ENCODE data around the gene PLCG2.

The PLCG2 gene

GRCh38 chr16:81770008-81770407 lies 9.1 kb upstream of the PLCG2 start:
- no peak for DNase-seq (ENCODE audit: low spot score)
- TF ChIP-seq CTCF (IDR thresholded peaks at IDR 0.05; ENCODE audit: extremely low read depth, missing control alignments), result no peak

DNA sequence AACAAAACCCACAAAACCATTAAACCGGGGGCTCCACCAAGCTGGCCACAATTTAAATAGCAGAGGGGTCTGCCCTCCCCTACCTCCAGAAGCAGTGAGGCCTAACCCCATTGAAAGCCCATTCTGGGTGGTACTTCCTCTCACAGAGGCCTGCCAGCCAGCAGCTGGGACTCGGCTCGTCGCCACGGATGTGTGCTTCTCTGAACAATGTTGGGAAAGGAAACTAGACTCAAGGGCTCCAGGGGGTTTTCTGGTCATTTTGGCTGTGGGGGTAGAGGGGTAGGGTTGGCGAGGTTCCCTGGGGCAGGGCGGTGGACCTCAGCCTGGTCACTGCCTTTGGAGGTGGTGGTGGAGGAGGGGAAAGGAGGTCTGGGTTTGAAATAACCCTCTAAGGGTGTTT lies 4.7 kb upstream of the PLCG2 start:
- peak; percentile 47 for DNase-seq (ENCODE audit: low spot score)

DNA sequence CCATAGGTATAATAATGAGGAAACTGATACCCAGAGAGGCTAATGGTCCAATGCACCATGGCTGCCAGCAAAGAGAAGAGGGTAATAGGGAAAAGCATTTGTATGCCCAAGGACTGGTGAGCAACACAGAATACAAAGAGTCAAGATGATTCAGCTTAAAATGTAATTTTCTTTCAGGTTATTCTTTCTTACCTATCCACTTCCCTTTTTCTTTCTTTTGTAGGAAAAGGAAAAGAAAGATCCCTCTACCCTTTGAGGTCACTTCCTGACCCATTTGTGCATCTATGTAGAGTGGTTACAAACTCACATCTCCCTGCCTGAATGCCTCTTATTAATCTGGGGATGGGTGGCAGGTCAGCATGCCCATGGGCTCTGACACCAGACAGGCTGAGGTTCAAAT lies 3.5 kb upstream of the PLCG2 start:
- no peak for TF ChIP-seq CTCF (IDR thresholded peaks at IDR 0.05; ENCODE audit: extremely low read depth, missing control alignments)
- DNase-seq (ENCODE audit: low spot score), result no peak

More for the DNA sequence above, 4.7 kb upstream of the PLCG2 start:
- no peak for TF ChIP-seq CTCF (IDR thresholded peaks at IDR 0.05; ENCODE audit: extremely low read depth, missing control alignments)

- no peak for TF ChIP-seq CTCF (IDR thresholded peaks at IDR 0.05; ENCODE audit: extremely low read depth, missing control alignments)
- no peak for DNase-seq (ENCODE audit: low spot score)
These were observed 860 bp upstream of the PLCG2 start for GRCh38 chr16:81778231-81778630.

- DNase-seq (ENCODE audit: low spot score), result no peak
- no peak for TF ChIP-seq CTCF (IDR thresholded peaks at IDR 0.05; ENCODE audit: extremely low read depth, missing control alignments)
These were observed 637 bp downstream of the PLCG2 start for GRCh38 chr16:81779536-81780320.

- no peak for TF ChIP-seq CTCF (IDR thresholded peaks at IDR 0.05; ENCODE audit: extremely low read depth, missing control alignments)
- no peak for DNase-seq (ENCODE audit: low spot score)
These were observed 1.3 kb downstream of the PLCG2 start for GRCh38 chr16:81780350-81780749.

GRCh38 chr16:81782236-81782635 lies 3.1 kb downstream of the PLCG2 start:
- no peak for TF ChIP-seq CTCF (IDR thresholded peaks at IDR 0.05; ENCODE audit: extremely low read depth, missing control alignments)
- DNase-seq (ENCODE audit: low spot score), result no peak
